Measurements from ENCODE around the gene RHBDD2.
A peak's percentile ranks its signal among the peaks of the same experiment; 100 is the strongest.

RHBDD2 gene

DNA sequence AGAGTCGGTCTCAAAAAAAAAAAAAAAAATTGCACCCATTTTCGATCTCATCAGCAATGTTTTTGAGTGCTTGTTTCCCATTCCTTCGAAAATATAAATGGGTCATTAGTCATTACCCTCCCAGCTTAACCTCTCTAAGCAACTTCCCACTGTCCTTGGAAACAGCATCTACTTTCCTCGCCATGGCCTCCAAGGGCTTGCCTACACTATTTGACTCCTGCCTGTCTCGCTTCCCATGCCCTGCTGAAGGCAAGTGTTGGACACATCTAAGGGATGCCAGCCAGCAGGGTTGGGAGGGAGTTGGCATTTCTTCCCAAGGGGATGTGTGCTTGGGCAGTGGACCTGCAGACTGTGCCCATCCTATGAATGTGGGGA is 12.7 kb upstream of the RHBDD2 start:
- peaks cover 0 to 2% (median 0%) of the 10 kb centered on the region in 5 experiments for H3K27me3 ChIP-seq (replicated peaks in 2 of 5; ENCODE audit: control insufficient read depth in 4 of 5, insufficient read depth in 5 of 5, low read length in 4 of 5)
- ChIA-PET POLR2A (no interaction called here), CTCF (interaction anchor here (0.6 to 4.9 kb wide), 10 partner anchors 9 to 154 kb away, joined by 3 to 78 read pairs (median 4); partner anchors contain the start of gene RHBDD2)
- no peaks in the 10 kb centered on the region for H3K36me3 ChIP-seq (ENCODE audit: control insufficient read depth in 4 of 4, insufficient read depth in 4 of 4, low read length in 3 of 4)
- no peak overlapping the region for H3K27ac ChIP-seq (ENCODE audit: insufficient read depth in 1 of 2, low read depth in 1 of 2, low read length in 2 of 2, poor library complexity in 1 of 2, severe bottlenecking in 2 of 2)
- H3K4me1 ChIP-seq (ENCODE audit: control extremely low read depth in 1 of 4, control insufficient read depth in 4 of 4, insufficient read depth in 4 of 4, low read length in 3 of 4) = peaks cover 0 to 5% (median 0%) of the 10 kb centered on the region in 4 experiments
- H3K4me3 ChIP-seq (ENCODE audit: control insufficient read depth in 1 of 7, extremely low read depth in 1 of 7, insufficient read depth in 4 of 7, low read depth in 2 of 7, low read length in 6 of 7) = no peak overlapping the region
- WGBS (ENCODE audit: insufficient coverage) = 86% methylated on average over 5 of the region's 5 CpGs
- H3K9me3 ChIP-seq (ENCODE audit: control extremely low read depth in 1 of 5, control insufficient read depth in 4 of 5, insufficient read depth in 2 of 5, low read depth in 1 of 5, low read length in 4 of 5) = no peaks in the 10 kb centered on the region
- DNase-seq = no peak

DNA sequence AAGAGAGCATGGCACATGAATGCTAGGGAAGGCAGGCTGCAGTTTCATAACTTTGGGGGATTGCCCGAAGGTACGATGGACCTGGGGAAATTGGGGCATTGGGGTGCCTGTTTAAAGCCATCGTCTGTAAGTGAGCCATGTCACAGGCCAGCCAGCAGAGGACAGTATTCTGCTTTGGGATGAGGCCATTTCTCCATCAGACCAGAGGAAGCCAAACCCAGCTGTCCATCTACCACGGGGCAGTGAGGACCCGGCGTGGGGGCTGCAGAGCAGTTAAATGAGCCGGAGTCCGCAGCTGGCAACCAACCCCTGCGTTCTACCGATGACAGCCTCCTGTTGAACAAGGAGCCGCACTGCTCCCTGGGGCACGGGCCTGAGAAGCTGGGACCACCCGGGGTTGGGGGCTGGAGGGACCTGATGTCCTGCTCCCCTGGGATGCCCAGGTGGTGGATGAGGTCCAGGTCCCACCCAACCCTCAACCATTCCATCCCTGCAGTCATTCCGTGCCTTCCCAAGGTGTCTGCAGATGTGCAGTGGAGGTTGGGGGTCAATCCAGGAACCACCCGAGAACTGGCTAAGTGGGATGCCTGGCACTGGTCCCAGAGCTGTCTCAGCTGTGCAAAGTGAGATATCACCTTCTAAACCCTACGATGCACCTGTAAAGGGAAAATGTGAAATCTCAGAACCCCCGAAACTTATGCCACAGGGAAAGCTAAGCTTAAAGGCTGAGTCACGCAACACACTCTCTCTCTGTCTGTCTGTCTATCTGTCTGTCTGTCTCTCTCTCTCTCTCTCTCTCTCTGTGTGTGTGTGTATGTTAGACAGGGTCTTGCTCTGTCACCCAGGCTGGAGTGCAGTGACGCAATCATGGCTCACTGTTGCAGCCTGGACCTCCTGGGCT is 12.1 kb upstream of the RHBDD2 start:
- DNase-seq = peak; percentile 59 to 77 (median 73)
- H3K9me3 ChIP-seq (ENCODE audit: control extremely low read depth in 1 of 5, control insufficient read depth in 4 of 5, insufficient read depth in 2 of 5, low read depth in 1 of 5, low read length in 4 of 5) = no peaks in the 10 kb centered on the region
- ChIA-PET CTCF (interaction anchor here (0.6 to 4.9 kb wide), 16 partner anchors 9 to 173 kb away, joined by 3 to 78 read pairs (median 3); partner anchors contain the start of gene RHBDD2), POLR2A (no interaction called here)
- peaks cover 0 to 5% (median 0%) of the 10 kb centered on the region in 4 experiments for H3K4me1 ChIP-seq (ENCODE audit: control extremely low read depth in 1 of 4, control insufficient read depth in 4 of 4, insufficient read depth in 4 of 4, low read length in 3 of 4)
- H3K4me3 ChIP-seq (ENCODE audit: control insufficient read depth in 1 of 7, extremely low read depth in 1 of 7, insufficient read depth in 4 of 7, low read depth in 2 of 7, low read length in 6 of 7) = no peak overlapping the region
- H3K27ac ChIP-seq (ENCODE audit: insufficient read depth in 1 of 2, low read depth in 1 of 2, low read length in 2 of 2, poor library complexity in 1 of 2, severe bottlenecking in 2 of 2) = no peak overlapping the region
- no peaks in the 10 kb centered on the region for H3K36me3 ChIP-seq (ENCODE audit: control insufficient read depth in 4 of 4, insufficient read depth in 4 of 4, low read length in 3 of 4)
- peaks cover 0 to 2% (median 0%) of the 10 kb centered on the region in 5 experiments for H3K27me3 ChIP-seq (replicated peaks in 2 of 5; ENCODE audit: control insufficient read depth in 4 of 5, insufficient read depth in 5 of 5, low read length in 4 of 5)
- WGBS (ENCODE audit: insufficient coverage) = 46% methylated on average over 15 of the region's 19 CpGs

DNA sequence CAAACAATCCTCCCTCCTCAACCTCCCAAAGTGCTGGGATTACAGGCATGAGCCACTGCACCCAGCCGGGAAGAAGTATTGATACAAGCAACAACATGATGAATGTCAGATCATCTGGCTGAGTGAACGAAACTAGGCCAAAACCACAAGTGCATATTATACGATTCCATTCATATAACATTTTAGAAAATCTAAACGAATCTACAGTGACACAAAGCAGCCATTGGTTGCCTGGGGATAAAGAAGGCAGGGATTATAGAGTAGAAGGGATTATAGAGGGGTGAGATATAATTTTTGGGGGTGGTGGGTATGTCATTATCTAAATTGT is 11.5 kb upstream of the RHBDD2 start:
- Histone ChIP-seq H3K9me3 (ENCODE audit: control extremely low read depth in 1 of 5, control insufficient read depth in 4 of 5, insufficient read depth in 2 of 5, low read depth in 1 of 5, low read length in 4 of 5) (no peaks in the 10 kb centered on the region), H3K27ac (ENCODE audit: insufficient read depth in 1 of 2, low read depth in 1 of 2, low read length in 2 of 2, poor library complexity in 1 of 2, severe bottlenecking in 2 of 2) (no peak overlapping the region), H3K27me3 (replicated peaks in 2 of 5; ENCODE audit: control insufficient read depth in 4 of 5, insufficient read depth in 5 of 5, low read length in 4 of 5) (peaks cover 0 to 2% (median 0%) of the 10 kb centered on the region in 5 experiments), H3K36me3 (ENCODE audit: control insufficient read depth in 4 of 4, insufficient read depth in 4 of 4, low read length in 3 of 4) (no peaks in the 10 kb centered on the region), H3K4me1 (ENCODE audit: control extremely low read depth in 1 of 4, control insufficient read depth in 4 of 4, insufficient read depth in 4 of 4, low read length in 3 of 4) (peaks cover 0 to 5% (median 0%) of the 10 kb centered on the region in 4 experiments), H3K4me3 (ENCODE audit: control insufficient read depth in 1 of 7, extremely low read depth in 1 of 7, insufficient read depth in 4 of 7, low read depth in 2 of 7, low read length in 6 of 7) (no peak overlapping the region)
- no peak for DNase-seq
- WGBS (ENCODE audit: insufficient coverage) = no CpG with 5 or more reads among the region's 4 CpGs
- CTCF ChIA-PET = interaction anchor here (1.0 to 4.9 kb wide), 7 partner anchors 10 to 153 kb away, joined by 3 to 78 read pairs (median 4); partner anchors contain the start of gene RHBDD2
- POLR2A ChIA-PET = no interaction called here

DNA sequence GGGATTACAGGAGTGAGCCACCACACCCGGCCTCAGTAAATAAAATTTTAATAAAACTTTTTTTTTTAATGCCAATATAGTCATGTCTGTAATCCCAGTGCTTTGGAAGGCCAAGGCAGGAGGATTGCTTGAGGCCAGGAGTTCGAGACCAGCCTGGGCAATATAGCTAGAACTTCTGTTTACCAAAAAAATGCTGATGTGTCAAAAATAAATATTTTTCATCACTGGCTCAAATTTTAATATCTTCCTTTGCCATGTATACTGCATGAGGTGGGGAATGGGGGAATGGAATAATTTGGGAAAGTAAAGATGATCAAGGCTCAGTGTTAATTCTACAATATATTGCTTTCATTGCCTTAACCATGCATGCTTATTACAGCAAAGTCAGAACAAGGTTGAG is 10.7 kb upstream of the RHBDD2 start:
- DNase-seq = no peak
- ChIA-PET POLR2A (no interaction called here), CTCF (interaction anchor here (2.8 kb wide), 1 partner anchor 153 kb away, joined by 25 read pairs; no protein-coding TSS in a partner anchor)
- WGBS (ENCODE audit: insufficient coverage) = no CpG with 5 or more reads among the region's 2 CpGs
- Histone ChIP-seq H3K4me3 (ENCODE audit: control insufficient read depth in 1 of 7, extremely low read depth in 1 of 7, insufficient read depth in 4 of 7, low read depth in 2 of 7, low read length in 6 of 7) (no peak overlapping the region), H3K9me3 (ENCODE audit: control extremely low read depth in 1 of 5, control insufficient read depth in 4 of 5, insufficient read depth in 2 of 5, low read depth in 1 of 5, low read length in 4 of 5) (no peaks in the 10 kb centered on the region), H3K27ac (ENCODE audit: insufficient read depth in 1 of 2, low read depth in 1 of 2, low read length in 2 of 2, poor library complexity in 1 of 2, severe bottlenecking in 2 of 2) (no peak overlapping the region), H3K4me1 (ENCODE audit: control extremely low read depth in 1 of 4, control insufficient read depth in 4 of 4, insufficient read depth in 4 of 4, low read length in 3 of 4) (peaks cover 0 to 5% (median 0%) of the 10 kb centered on the region in 4 experiments), H3K36me3 (ENCODE audit: control insufficient read depth in 4 of 4, insufficient read depth in 4 of 4, low read length in 3 of 4) (no peaks in the 10 kb centered on the region), H3K27me3 (replicated peaks in 2 of 5; ENCODE audit: control insufficient read depth in 4 of 5, insufficient read depth in 5 of 5, low read length in 4 of 5) (peaks cover 0 to 2% (median 0%) of the 10 kb centered on the region in 5 experiments)

DNA sequence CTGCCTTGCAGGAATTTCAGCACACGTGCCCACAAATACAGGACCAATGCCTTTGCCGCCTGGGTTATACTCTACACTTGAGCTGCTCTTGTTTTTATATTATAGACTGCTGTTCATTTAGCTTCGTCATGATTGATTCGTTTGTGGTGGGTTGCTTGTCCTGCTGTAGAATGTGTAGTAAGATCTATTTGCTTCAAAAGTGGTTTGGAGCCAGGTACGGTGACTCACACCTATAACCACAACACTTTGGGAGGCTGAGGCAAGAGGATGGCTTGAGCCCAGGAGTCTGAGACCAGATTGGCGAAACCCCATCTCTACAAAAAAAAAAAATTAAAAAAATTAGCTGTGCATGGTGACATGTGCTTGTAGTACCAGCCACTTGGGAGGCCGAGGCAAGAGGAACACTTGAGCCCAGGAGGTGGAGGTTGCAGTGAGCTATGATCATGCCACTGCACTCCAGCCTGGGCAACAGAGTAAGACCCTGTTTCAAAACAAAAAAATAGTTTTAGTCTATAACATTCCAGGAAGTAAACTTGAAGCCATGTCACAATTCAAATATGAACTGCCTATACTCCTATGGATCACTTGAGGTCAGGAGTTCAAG is 9.0 kb upstream of the RHBDD2 start:
- Histone ChIP-seq H3K27ac (ENCODE audit: insufficient read depth in 1 of 2, low read depth in 1 of 2, low read length in 2 of 2, poor library complexity in 1 of 2, severe bottlenecking in 2 of 2) (no peak overlapping the region), H3K36me3 (ENCODE audit: control insufficient read depth in 4 of 4, insufficient read depth in 4 of 4, low read length in 3 of 4) (no peaks in the 10 kb centered on the region), H3K4me1 (ENCODE audit: control extremely low read depth in 1 of 4, control insufficient read depth in 4 of 4, insufficient read depth in 4 of 4, low read length in 3 of 4) (peaks cover 0 to 5% (median 0%) of the 10 kb centered on the region in 4 experiments), H3K9me3 (ENCODE audit: control extremely low read depth in 1 of 5, control insufficient read depth in 4 of 5, insufficient read depth in 2 of 5, low read depth in 1 of 5, low read length in 4 of 5) (no peaks in the 10 kb centered on the region), H3K27me3 (replicated peaks in 2 of 5; ENCODE audit: control insufficient read depth in 4 of 5, insufficient read depth in 5 of 5, low read length in 4 of 5) (peaks cover 0 to 2% (median 0%) of the 10 kb centered on the region in 5 experiments), H3K4me3 (ENCODE audit: control insufficient read depth in 1 of 7, extremely low read depth in 1 of 7, insufficient read depth in 4 of 7, low read depth in 2 of 7, low read length in 6 of 7) (no peak overlapping the region)
- peak in 1 of 3 donors; percentile 38 for DNase-seq
- WGBS (ENCODE audit: insufficient coverage) = 100% methylated on average over 3 of the region's 7 CpGs
- CTCF ChIA-PET = interaction anchor here (1.4 to 2.8 kb wide), 2 partner anchors 25 to 151 kb away, joined by 4 to 25 read pairs; no protein-coding TSS in a partner anchor
- POLR2A ChIA-PET = interaction anchor here (0.6 kb wide), 1 partner anchor 209 kb away, joined by 3 read pairs; no protein-coding TSS in a partner anchor

DNA sequence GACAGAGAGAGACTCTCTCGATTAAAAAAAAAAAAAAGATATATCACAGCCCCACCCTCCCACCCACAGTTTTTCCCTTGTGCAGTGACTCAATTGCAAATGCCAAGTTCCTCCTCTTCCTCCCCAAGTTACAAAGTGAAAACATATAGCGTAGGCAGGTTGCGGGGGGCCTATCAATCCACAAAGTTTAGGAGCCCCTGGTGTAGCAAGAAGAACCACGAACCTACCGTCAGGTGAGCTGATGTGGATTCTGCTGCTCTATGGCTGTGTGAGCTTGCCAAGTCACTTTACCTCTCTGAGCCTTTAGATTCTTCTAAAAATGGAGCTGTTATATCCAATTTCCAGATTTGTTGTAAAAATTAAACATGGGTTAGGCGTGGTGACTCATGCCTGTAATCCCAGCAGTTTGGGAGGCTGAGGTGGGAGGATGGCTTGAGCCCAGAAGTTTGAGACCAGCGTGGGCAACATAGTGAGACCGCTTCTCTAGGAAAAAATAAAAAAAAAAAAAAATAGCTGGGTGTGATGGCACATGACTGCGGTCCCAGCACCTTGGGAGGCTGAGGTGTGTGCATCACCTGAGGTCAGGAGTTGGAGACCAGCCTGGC is 8.2 kb upstream of the RHBDD2 start:
- no peak for DNase-seq
- Histone ChIP-seq H3K27me3 (replicated peaks in 2 of 5; ENCODE audit: control insufficient read depth in 4 of 5, insufficient read depth in 5 of 5, low read length in 4 of 5) (peaks cover 0 to 2% (median 0%) of the 10 kb centered on the region in 5 experiments), H3K4me1 (ENCODE audit: control extremely low read depth in 1 of 4, control insufficient read depth in 4 of 4, insufficient read depth in 4 of 4, low read length in 3 of 4) (peaks cover 0 to 5% (median 0%) of the 10 kb centered on the region in 4 experiments), H3K4me3 (ENCODE audit: control insufficient read depth in 1 of 7, extremely low read depth in 1 of 7, insufficient read depth in 4 of 7, low read depth in 2 of 7, low read length in 6 of 7) (no peak overlapping the region), H3K36me3 (ENCODE audit: control insufficient read depth in 4 of 4, insufficient read depth in 4 of 4, low read length in 3 of 4) (no peaks in the 10 kb centered on the region), H3K9me3 (ENCODE audit: control extremely low read depth in 1 of 5, control insufficient read depth in 4 of 5, insufficient read depth in 2 of 5, low read depth in 1 of 5, low read length in 4 of 5) (no peaks in the 10 kb centered on the region), H3K27ac (ENCODE audit: insufficient read depth in 1 of 2, low read depth in 1 of 2, low read length in 2 of 2, poor library complexity in 1 of 2, severe bottlenecking in 2 of 2) (no peak overlapping the region)
- ChIA-PET POLR2A (no interaction called here), CTCF (interaction anchor here (0.7 to 2.8 kb wide), 3 partner anchors 24 to 151 kb away, joined by 3 to 25 read pairs (median 4); no protein-coding TSS in a partner anchor)
- 98% methylated on average over 6 of the region's 9 CpGs for WGBS (ENCODE audit: insufficient coverage)

Data from common myeloid progenitor, CD34-positive (primary cell).